ENCODE measurements around the gene SVIL. TPM values are rescaled to one million over a fixed set of nuclear protein-coding genes. Genes with fewer than 3 reads are reported as not detected.
"Not testable (repeated sequence)": the region's sequence is repeated elsewhere in the genome, so short reads cannot be mapped to it uniquely, and the experiment has no call there.

SVIL gene
- total RNA-seq, 4 donors from 2014 or later = 1,040 to 1,354 (median 1,121) TPM

DNA sequence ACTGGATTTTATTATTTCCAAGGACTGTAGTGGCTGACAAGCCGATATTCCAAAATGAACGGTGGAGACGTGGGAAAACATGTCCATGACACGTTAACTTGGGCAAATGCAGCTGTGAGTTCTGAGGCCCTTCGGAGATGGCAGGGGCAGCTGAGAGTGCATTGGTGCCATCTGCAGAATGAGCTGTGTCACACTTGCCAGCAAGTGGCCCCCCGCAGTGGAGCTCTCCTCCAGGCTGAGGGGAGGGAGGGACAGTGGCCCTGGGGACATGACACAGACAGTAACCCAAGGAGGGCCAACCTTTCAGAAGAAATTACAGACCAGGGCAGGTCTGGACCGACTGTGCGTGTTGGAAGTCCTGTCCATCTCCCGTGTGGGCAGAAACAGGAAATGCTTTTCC lies 139.4 kb downstream of the SVIL start:
- H3K9me3 ChIP-seq = no peaks in the 10 kb centered on the region
- in situ Hi-C loops (cut with MboI; ENCODE audit: low sequenced_read_pairs in 4 of 4) = loop anchor here in 1 of 4 donors (10.0 kb wide), 1 partner anchor 1189 kb away; no protein-coding TSS in a partner anchor
- ATAC-seq (no peak), DNase-seq (no peak)
- peaks cover 0 to 87% of the 10 kb centered on the region in 2 donors for H3K36me3 ChIP-seq
- peak overlapping the region; percentile 30 to 59 (median 49) for H3K27ac ChIP-seq
- no peak for TF ChIP-seq POLR2A (IDR thresholded peaks at IDR 0.05)
- TF ChIP-seq, protein P1, sequence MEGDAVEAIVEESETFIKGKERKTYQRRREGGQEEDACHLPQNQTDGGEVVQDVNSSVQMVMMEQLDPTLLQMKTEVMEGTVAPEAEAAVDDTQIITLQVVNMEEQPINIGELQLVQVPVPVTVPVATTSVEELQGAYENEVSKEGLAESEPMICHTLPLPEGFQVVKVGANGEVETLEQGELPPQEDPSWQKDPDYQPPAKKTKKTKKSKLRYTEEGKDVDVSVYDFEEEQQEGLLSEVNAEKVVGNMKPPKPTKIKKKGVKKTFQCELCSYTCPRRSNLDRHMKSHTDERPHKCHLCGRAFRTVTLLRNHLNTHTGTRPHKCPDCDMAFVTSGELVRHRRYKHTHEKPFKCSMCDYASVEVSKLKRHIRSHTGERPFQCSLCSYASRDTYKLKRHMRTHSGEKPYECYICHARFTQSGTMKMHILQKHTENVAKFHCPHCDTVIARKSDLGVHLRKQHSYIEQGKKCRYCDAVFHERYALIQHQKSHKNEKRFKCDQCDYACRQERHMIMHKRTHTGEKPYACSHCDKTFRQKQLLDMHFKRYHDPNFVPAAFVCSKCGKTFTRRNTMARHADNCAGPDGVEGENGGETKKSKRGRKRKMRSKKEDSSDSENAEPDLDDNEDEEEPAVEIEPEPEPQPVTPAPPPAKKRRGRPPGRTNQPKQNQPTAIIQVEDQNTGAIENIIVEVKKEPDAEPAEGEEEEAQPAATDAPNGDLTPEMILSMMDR (IDR thresholded peaks at IDR 0.05 in 4 of 5, conservative IDR thresholded peaks at IDR 0.05 in 1 of 5) = no peak
- H3K4me3 ChIP-seq = no peak overlapping the region
- peaks cover 2 to 9% of the 10 kb centered on the region in 2 donors for H3K4me1 ChIP-seq
- intact Hi-C loops (cut with DNase I; ENCODE audit: low total_unique reads) = no loop called here
- H3K27me3 ChIP-seq = no peaks in the 10 kb centered on the region

DNA sequence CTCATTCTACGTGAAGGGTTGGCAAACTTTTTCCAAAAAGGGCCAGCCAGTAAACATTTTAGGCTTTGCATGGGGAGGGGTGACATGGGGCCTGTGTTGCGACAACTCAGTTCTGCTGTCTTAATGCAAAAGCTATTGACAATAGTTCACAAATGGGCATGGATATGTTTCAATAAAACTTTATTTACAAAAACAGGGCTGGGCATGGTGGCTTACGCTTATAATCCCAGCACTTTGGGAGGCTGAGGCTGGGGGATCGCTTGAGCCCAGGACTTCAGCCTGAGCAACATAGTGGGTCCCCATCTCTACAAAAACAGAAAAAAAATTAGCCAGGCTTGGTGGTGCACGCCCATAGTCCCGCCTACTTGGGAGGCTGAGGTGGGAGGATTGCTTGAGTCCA lies 141.1 kb downstream of the SVIL start:
- DNase-seq (no peak), ATAC-seq (no peak)
- TF ChIP-seq, protein P1 (IDR thresholded peaks at IDR 0.05 in 4 of 5, conservative IDR thresholded peaks at IDR 0.05 in 1 of 5) = no peak
- no peak for TF ChIP-seq POLR2A (IDR thresholded peaks at IDR 0.05)
- intact Hi-C loops (cut with DNase I; ENCODE audit: low total_unique reads) (no loop called here), in situ Hi-C loops (cut with MboI; ENCODE audit: low sequenced_read_pairs in 4 of 4) (loop anchor here in 1 of 4 donors (10.0 kb wide), 1 partner anchor 1191 kb away; no protein-coding TSS in a partner anchor)
- no peaks in the 10 kb centered on the region for H3K9me3 ChIP-seq
- H3K4me1 ChIP-seq = no peaks in the 10 kb centered on the region
- no peaks in the 10 kb centered on the region for H3K27me3 ChIP-seq
- peak overlapping the region in 2 of 4 donors; percentile 15 to 47 for H3K27ac ChIP-seq
- H3K4me3 ChIP-seq = no peak overlapping the region
- H3K36me3 ChIP-seq = peaks cover 0 to 92% of the 10 kb centered on the region in 2 donors

DNA sequence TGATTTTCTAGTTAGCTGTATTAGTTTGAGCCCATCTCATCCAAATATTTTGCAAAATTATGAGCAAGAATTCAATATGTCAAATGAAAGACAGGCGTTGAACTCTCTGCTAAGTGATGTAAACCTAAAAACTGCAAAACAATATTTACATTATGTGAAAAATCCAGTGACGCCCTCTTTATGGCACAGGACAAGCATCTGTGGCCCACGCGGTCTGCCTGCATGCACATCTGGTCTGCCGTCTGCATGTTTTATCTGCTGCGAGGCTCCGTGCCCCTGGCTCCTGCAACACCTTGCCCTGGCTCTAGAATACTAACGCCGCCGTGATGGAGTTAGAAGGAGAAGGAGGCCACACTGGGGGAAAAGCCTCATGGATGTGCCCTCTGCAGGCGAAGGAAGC lies 142.0 kb downstream of the SVIL start:
- Histone ChIP-seq H3K36me3 (peaks cover 0 to 93% of the 10 kb centered on the region in 2 donors), H3K27ac (peak overlapping the region in 2 of 4 donors; percentile 28 to 39), H3K9me3 (no peaks in the 10 kb centered on the region), H3K4me3 (no peak overlapping the region), H3K27me3 (no peaks in the 10 kb centered on the region), H3K4me1 (no peaks in the 10 kb centered on the region)
- intact Hi-C loops (cut with DNase I; ENCODE audit: low total_unique reads) (no loop called here), in situ Hi-C loops (cut with MboI; ENCODE audit: low sequenced_read_pairs in 4 of 4) (loop anchor here in 1 of 4 donors (10.0 kb wide), 1 partner anchor 1192 kb away; no protein-coding TSS in a partner anchor)
- ATAC-seq (no peak), DNase-seq (no peak)
- TF ChIP-seq, protein P1 (IDR thresholded peaks at IDR 0.05 in 4 of 5, conservative IDR thresholded peaks at IDR 0.05 in 1 of 5) = no peak
- TF ChIP-seq POLR2A (IDR thresholded peaks at IDR 0.05) = no peak

DNA sequence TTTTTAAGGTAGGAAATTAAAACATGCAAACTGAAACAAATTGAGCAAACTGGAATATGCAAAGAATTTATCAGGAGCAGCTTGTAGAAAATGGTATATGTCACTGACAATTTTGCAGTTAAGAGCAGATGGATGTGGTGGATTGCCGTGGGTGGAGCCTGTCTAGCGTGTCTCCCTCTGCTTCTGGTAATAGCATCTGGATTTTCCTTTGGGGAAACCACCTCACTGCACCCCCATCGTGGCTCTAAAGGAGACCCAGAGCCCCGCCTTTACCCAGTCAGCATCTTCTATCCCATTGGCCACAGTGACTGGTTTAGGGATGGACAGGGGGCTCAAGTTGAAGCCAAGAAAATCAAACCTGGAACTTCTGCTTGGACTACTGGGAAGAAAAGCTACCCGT lies 142.9 kb downstream of the SVIL start:
- intact Hi-C loops (cut with DNase I; ENCODE audit: low total_unique reads) (no loop called here), in situ Hi-C loops (cut with MboI; ENCODE audit: low sequenced_read_pairs in 4 of 4) (loop anchor here in 1 of 4 donors (10.0 kb wide), 1 partner anchor 1193 kb away; no protein-coding TSS in a partner anchor)
- Histone ChIP-seq H3K36me3 (peaks cover 0 to 94% of the 10 kb centered on the region in 2 donors), H3K4me1 (no peaks in the 10 kb centered on the region), H3K9me3 (no peaks in the 10 kb centered on the region), H3K4me3 (no peak overlapping the region), H3K27me3 (no peaks in the 10 kb centered on the region), H3K27ac (peak overlapping the region in 3 of 4 donors; percentile 28 to 39 (median 32))
- DNase-seq (no peak), ATAC-seq (no peak)
- TF ChIP-seq POLR2A (IDR thresholded peaks at IDR 0.05) = no peak
- TF ChIP-seq, protein P1 (IDR thresholded peaks at IDR 0.05 in 4 of 5, conservative IDR thresholded peaks at IDR 0.05 in 1 of 5) = no peak

DNA sequence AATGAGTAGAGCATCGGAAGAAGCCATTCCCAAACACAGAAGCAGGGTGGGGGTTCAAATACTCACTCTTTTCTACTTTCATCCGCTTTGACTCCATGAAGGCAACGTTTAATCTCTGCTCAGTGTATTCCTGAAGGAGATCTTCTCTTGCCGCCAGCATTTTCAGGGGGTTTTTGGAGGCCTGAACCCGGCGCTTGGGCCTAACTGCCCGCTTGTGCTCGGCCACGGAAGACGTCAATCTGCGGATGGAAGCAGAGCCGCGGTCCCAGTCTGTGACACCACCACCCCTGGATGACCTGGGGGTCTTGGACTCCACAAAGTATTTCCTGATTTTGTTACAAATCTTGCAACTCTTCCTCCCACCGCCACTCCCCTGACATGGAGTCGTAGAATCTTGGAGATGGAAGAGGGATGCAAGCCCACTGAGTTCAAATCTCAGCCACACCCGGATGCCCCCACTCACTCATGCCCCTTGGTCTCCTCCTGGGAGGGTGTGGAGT lies 143.9 kb downstream of the SVIL start:
- in situ Hi-C loops (cut with MboI; ENCODE audit: low sequenced_read_pairs in 4 of 4) = loop anchor here in 1 of 4 donors (10.0 kb wide), 1 partner anchor 1194 kb away; no protein-coding TSS in a partner anchor
- ATAC-seq = not testable (repeated sequence)
- H3K36me3 ChIP-seq = peaks cover 0 to 98% of the 10 kb centered on the region in 2 donors

DNA sequence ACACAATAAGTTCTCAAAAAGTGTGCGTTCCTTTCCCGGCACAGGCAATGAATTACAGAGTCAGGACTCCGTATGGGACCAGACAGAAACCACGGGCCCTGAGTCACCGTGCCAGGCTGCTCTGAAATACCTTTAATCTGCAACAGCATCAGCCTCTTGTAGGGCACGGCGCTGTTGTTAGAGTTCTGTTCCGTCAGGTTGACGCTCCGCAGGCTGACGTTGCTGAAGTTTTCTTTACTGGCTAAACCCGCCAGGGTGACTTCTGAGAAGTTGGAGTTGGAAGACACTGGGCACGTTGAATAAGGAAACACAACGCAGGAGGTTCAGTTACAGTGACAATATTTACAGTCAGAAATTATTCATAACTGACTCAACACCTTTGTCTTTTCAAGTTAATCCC lies 146.3 kb downstream of the SVIL start:
- intact Hi-C loops (cut with DNase I; ENCODE audit: low total_unique reads); H3K4me1 ChIP-seq; H3K27me3 ChIP-seq; H3K4me3 ChIP-seq; ATAC-seq; DNase-seq; H3K9me3 ChIP-seq; in situ Hi-C loops (cut with MboI; ENCODE audit: low sequenced_read_pairs in 4 of 4): not testable (repeated sequence)
- H3K27ac ChIP-seq = peak overlapping the region; percentile 30 to 56 (median 52)
- H3K36me3 ChIP-seq = peaks cover 6 to 100% of the 10 kb centered on the region in 2 donors

More for the DNA sequence above, 143.9 kb downstream of the SVIL start:
- H3K9me3 ChIP-seq; intact Hi-C loops (cut with DNase I; ENCODE audit: low total_unique reads); H3K4me1 ChIP-seq; H3K4me3 ChIP-seq; DNase-seq; H3K27me3 ChIP-seq: not testable (repeated sequence)
- H3K27ac ChIP-seq = peak overlapping the region in 1 of 4 donors; percentile 39
